SK-N-SH (cell line): ENCODE measurements around the gene NIP7. TPM values are rescaled to one million over a fixed set of nuclear protein-coding genes. Genes with fewer than 3 reads are reported as not detected.

Source experiments
- CTCF ChIA-PET: fragments of 300-600, 350-600 bp; formaldehyde crosslinking; extraction: SDS; loops from one replicate; lab custom pipeline; 2021; lab: Yijun Ruan, JAX
- POLR2A ChIA-PET: fragments of 350-600 bp; sonication (Branson Sonifier 250); formaldehyde crosslinking; extraction: SDS; loops from one replicate; lab custom pipeline; 2020; ENCODE audit warnings: antibody characterized with exemption, inconsistent platforms; lab: Yijun Ruan, JAX
- DNase-seq: peaks from one replicate; pipeline ENCODE4 v3.0.0; 2012
- H2AFZ ChIP-seq: fragments of 200-600 bp; sonication (generic); 2 replicates; pipeline ENCODE4 v1.8.1; 2016; ENCODE audit warnings: antibody characterized with exemption, mild to moderate bottlenecking, low read depth
- H3F3A ChIP-seq: fragments of 200-600 bp; sonication (generic); replicated peaks from 2 replicates; pipeline ENCODE3; 2016; ENCODE audit warnings: antibody characterized with exemption, mild to moderate bottlenecking; ENCODE audit not compliant: insufficient read depth
- H3K27ac ChIP-seq, 2 experiments: fragments of 200-500 bp in 1 of 2; fragments of 200-600 bp in 1 of 2; sonication (Bioruptor generic) in 1 of 2; sonication (generic), shearing (Covaris generic) in 1 of 2; 2 replicates each; pipeline versions ENCODE4 v1.5.1 to v1.6.1; 2014 to 2016; ENCODE audit warnings: low read depth in 2 of 2, inconsistent platforms in 1 of 2, low read length in 1 of 2, mild to moderate bottlenecking in 1 of 2, mixed read lengths in 1 of 2
- H3K27me3 ChIP-seq: fragments of 200-600 bp; sonication (generic), shearing (Covaris generic); 2 replicates; pipeline ENCODE4 v1.6.1; 2016; ENCODE audit warnings: mixed run types; ENCODE audit not compliant: insufficient read depth
- H3K36me3 ChIP-seq, 2 experiments: fragments of 200-500 bp in 1 of 2; fragments of 200-600 bp in 1 of 2; sonication (Bioruptor generic) in 1 of 2; sonication (generic) in 1 of 2; replicated peaks in 1 of 2; 2 replicates each; pipeline versions ENCODE3 to v1.5.1; 2014 to 2016; ENCODE audit warnings: low read length in 1 of 2, mild to moderate bottlenecking in 1 of 2; ENCODE audit not compliant: insufficient read depth in 2 of 2, control insufficient read depth in 1 of 2
- H3K4me1 ChIP-seq, 2 experiments: fragments of 200-500 bp in 1 of 2; fragments of 200-600 bp in 1 of 2; sonication (Bioruptor generic) in 1 of 2; sonication (generic), shearing (Covaris generic) in 1 of 2; 2 replicates each; pipeline versions ENCODE4 v1.5.1 to v1.6.1; 2014 to 2016; ENCODE audit warnings: low read depth in 1 of 2, low read length in 1 of 2, mixed run types in 1 of 2; ENCODE audit not compliant: insufficient read depth in 2 of 2, control insufficient read depth in 1 of 2
- H3K4me2 ChIP-seq: fragments of 200-600 bp; sonication (generic), shearing (Covaris generic); 2 replicates; pipeline ENCODE4 v1.6.1; 2017; ENCODE audit warnings: mixed run types
- H3K4me3 ChIP-seq, 2 experiments: fragments of 200-500 bp in 1 of 2; fragments of 200-600 bp in 1 of 2; sonication (Bioruptor generic) in 1 of 2; sonication (generic), shearing (Covaris generic) in 1 of 2; 2 replicates each; pipeline versions ENCODE4 v1.5.1 to v1.8.1; 2014 to 2016; ENCODE audit warnings: low read depth in 2 of 2, inconsistent platforms in 1 of 2, low read length in 1 of 2, mild to moderate bottlenecking in 1 of 2, mixed read lengths in 1 of 2, moderate library complexity in 1 of 2
- H3K79me2 ChIP-seq: fragments of 200-600 bp; sonication (generic); 2 replicates; pipeline ENCODE4 v1.8.1; 2017; ENCODE audit warnings: mild to moderate bottlenecking; ENCODE audit not compliant: insufficient read depth
- H3K9ac ChIP-seq: fragments of 200-600 bp; sonication (generic); 2 replicates; pipeline ENCODE4 v1.6.1; 2017; ENCODE audit warnings: mixed run types
- H3K9me2 ChIP-seq: fragments of 200-600 bp; sonication (generic); 2 replicates; pipeline ENCODE4 v1.6.1; 2017; ENCODE audit warnings: mixed run types
- H3K9me3 ChIP-seq: fragments of 200-600 bp; sonication (generic); 2 replicates; pipeline ENCODE4 v1.6.1; 2017; ENCODE audit warnings: mixed run types, mild to moderate bottlenecking, moderate library complexity
- H4K20me1 ChIP-seq: fragments of 200-600 bp; sonication (generic); 2 replicates; pipeline ENCODE4 v1.6.1; 2017; ENCODE audit warnings: mild to moderate bottlenecking, mixed run types; ENCODE audit not compliant: insufficient read depth
- ELF1 ChIP-seq: IDR thresholded peaks from 2 replicates; pipeline ENCODE4 v1.4.0; 2012
- GABPA ChIP-seq: IDR thresholded peaks from 2 replicates; pipeline ENCODE4 v1.4.0; 2012; ENCODE audit warnings: low read depth, mild to moderate bottlenecking
- MEF2A ChIP-seq: IDR thresholded peaks from 2 replicates; pipeline ENCODE4 v1.4.0; 2012; ENCODE audit warnings: low read depth, borderline replicate concordance
- MXI1 ChIP-seq: IDR thresholded peaks from 2 replicates; pipeline ENCODE4 v1.6.1; 2012; ENCODE audit warnings: mild to moderate bottlenecking, low read depth, low read length, improper control_type of control experiment
- NFIC ChIP-seq: IDR thresholded peaks from 2 replicates; pipeline ENCODE4 v1.4.0; 2012; ENCODE audit warnings: borderline replicate concordance
- NRF1 ChIP-seq: IDR thresholded peaks from 2 replicates; pipeline ENCODE4 v1.6.1; 2012; ENCODE audit warnings: low read depth, mild to moderate bottlenecking, low read length
- RAD21 ChIP-seq: IDR thresholded peaks from 2 replicates; pipeline ENCODE4 v1.6.1; 2012; ENCODE audit warnings: mild to moderate bottlenecking, low read length
- RCOR1 ChIP-seq: fragments of 150-350 bp; IDR thresholded peaks from 2 replicates; pipeline ENCODE4 v1.6.1; 2017; ENCODE audit warnings: antibody characterized with exemption, low read length
- RFX5 ChIP-seq: IDR thresholded peaks from 2 replicates; pipeline ENCODE4 v1.6.1; 2012; ENCODE audit warnings: mild to moderate bottlenecking, improper control_type of control experiment, low read length
- RXRA ChIP-seq: IDR thresholded peaks from 2 replicates; pipeline ENCODE4 v1.4.0; 2012; ENCODE audit warnings: low read depth, mild to moderate bottlenecking, borderline replicate concordance
- SMC3 ChIP-seq: IDR thresholded peaks from 2 replicates; pipeline ENCODE4 v1.6.1; 2012; ENCODE audit warnings: low read depth, low read length, improper control_type of control experiment
- TCF12 ChIP-seq: IDR thresholded peaks from 2 replicates; pipeline ENCODE4 v1.4.0; 2012
- WGBS: methylation state at CpG from one replicate; pipeline ENCODE4 v1.1.6; 2017; ENCODE audit warnings: low lambda C conversion rate; 5-methylcytosine and 5-hydroxymethylcytosine counted together
- polyA plus RNA-seq, 3 experiments: library from polyadenylated mRNA; depleted of rRNA; stranded (reverse); fragments of >200 nt; gene quantifications; 2 replicates each; pipeline ENCODE4 v1.2.3, GENCODE V29; 2012
- TF ChIP-seq, protein P1 (sequence below): fragments of 200-600 bp; sonication (generic); IDR thresholded peaks from 2 replicates; pipeline ENCODE4 v1.6.1; 2017; ENCODE audit warnings: antibody characterized with exemption, mild to moderate bottlenecking, moderate library complexity
- TF ChIP-seq, protein P2 (sequence below): IDR thresholded peaks from 2 replicates; pipeline ENCODE4 v1.4.0; 2012; ENCODE audit warnings: low read depth

NIP7 gene
- polyA plus RNA-seq, 1 of the 3 experiments (the other 2 are of a cell fraction), result 19.0 TPM

DNA sequence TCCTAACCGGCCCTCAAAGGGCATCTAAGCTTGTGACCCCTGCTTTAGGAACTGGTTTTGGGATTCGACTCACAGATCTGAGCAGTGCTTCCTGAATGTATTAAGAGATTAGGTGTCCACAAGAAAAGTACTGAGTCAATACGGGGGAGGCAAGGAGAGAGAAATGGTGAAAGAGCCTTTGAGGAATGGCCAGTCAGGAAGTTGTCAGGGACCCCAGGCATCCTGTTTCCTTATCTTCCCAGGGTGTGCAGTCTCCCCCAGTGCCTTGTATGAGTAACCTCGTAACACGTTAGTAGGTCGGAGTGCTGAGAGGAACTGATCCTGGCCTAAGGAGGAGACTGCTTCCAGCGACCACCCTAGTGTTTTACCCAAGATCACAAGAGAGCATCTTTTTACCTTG is 28.4 kb downstream of the NIP7 start:
- H3K4me2 ChIP-seq, result no peak overlapping the region
- H3K27ac ChIP-seq, result no peak overlapping the region
- ChIA-PET CTCF (no interaction called here), POLR2A (no interaction called here)
- no peak overlapping the region for H3K9ac ChIP-seq
- peaks cover 24% of the 10 kb centered on the region; the same call in 1 of the 2 replicates for H3K79me2 ChIP-seq
- H2AFZ ChIP-seq, result no peak overlapping the region
- H4K20me1 ChIP-seq, result no peaks in the 10 kb centered on the region
- TF ChIP-seq ELF1 (no peak), GABPA (no peak), RAD21 (no peak), SMC3 (no peak), NRF1 (no peak), RXRA (no peak), TCF12 (no peak), MXI1 (no peak)
- TF ChIP-seq, protein P1, sequence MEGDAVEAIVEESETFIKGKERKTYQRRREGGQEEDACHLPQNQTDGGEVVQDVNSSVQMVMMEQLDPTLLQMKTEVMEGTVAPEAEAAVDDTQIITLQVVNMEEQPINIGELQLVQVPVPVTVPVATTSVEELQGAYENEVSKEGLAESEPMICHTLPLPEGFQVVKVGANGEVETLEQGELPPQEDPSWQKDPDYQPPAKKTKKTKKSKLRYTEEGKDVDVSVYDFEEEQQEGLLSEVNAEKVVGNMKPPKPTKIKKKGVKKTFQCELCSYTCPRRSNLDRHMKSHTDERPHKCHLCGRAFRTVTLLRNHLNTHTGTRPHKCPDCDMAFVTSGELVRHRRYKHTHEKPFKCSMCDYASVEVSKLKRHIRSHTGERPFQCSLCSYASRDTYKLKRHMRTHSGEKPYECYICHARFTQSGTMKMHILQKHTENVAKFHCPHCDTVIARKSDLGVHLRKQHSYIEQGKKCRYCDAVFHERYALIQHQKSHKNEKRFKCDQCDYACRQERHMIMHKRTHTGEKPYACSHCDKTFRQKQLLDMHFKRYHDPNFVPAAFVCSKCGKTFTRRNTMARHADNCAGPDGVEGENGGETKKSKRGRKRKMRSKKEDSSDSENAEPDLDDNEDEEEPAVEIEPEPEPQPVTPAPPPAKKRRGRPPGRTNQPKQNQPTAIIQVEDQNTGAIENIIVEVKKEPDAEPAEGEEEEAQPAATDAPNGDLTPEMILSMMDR, result no peak
- TF ChIP-seq, all 33 proteins: peak for 0
- Histone ChIP-seq H3K27me3 (no peaks in the 10 kb centered on the region), H3K36me3 (peaks cover 51 to 54% of the 10 kb centered on the region in 2 experiments), H3F3A (peaks cover 5% of the 10 kb centered on the region), H3K9me3 (no peaks in the 10 kb centered on the region), H3K9me2 (no peaks in the 10 kb centered on the region), H3K4me1 (no peaks in the 10 kb centered on the region), H3K4me3 (no peak overlapping the region)
- DNase-seq, result no peak
- WGBS, result 96% methylated on average over 7 of the region's 7 CpGs

- Histone ChIP-seq H3K9me2 (no peaks in the 10 kb centered on the region), H2AFZ (no peak overlapping the region), H3K79me2 (peaks cover 26% of the 10 kb centered on the region; the same call in 1 of the 2 replicates), H3K4me3 (no peak overlapping the region), H3F3A (no peaks in the 10 kb centered on the region), H4K20me1 (no peaks in the 10 kb centered on the region), H3K27me3 (no peaks in the 10 kb centered on the region), H3K9me3 (no peaks in the 10 kb centered on the region), H3K4me1 (no peaks in the 10 kb centered on the region), H3K9ac (no peak overlapping the region), H3K36me3 (peaks cover 51% of the 10 kb centered on the region in 2 experiments), H3K27ac (no peak overlapping the region), H3K4me2 (no peak overlapping the region)
- POLR2A ChIA-PET, result no interaction called here
- DNase-seq, result no peak
- TF ChIP-seq RCOR1 (no peak), NFIC (no peak), MEF2A (no peak), RFX5 (no peak), SMC3 (no peak)
- TF ChIP-seq, protein P2, sequence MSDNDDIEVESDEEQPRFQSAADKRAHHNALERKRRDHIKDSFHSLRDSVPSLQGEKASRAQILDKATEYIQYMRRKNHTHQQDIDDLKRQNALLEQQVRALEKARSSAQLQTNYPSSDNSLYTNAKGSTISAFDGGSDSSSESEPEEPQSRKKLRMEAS, result no peak
- CTCF ChIA-PET, result no interaction called here
- 99% methylated on average over 4 of the region's 4 CpGs for WGBS
These were observed 29.3 kb downstream of the NIP7 start for GRCh38 chr16:69368866-69369265.
